ENCODE measurements around the gene WDR54.

- no peak for TF ChIP-seq CTCF (conservative IDR thresholded peaks at IDR 0.05; ENCODE audit: low read depth, low read length)
- TF ChIP-seq EZH2 (IDR thresholded peaks at IDR 0.05; ENCODE audit: low read length, unreplicated experiment) = no peak
- no peak for TF ChIP-seq EZH2phosphoT487 (IDR thresholded peaks at IDR 0.05; ENCODE audit: borderline replicate concordance, low read length)
These were observed 50.8 kb downstream of the WDR54 start, which contains the start of gene MRPL53 for GRCh38 chr2:74472086-74472944.
